Ascending aorta (tissue), 2 donors: ENCODE results near the gene TEX38. TPM values are rescaled to one million over a fixed set of nuclear protein-coding genes. Genes with fewer than 3 reads are reported as not detected.

Experiments used
- DNase-seq, 2 donors: peaks; one replicate each; pipeline ENCODE4 v3.0.0-alpha.2; 2019; ENCODE audit warnings: low spot score in 2 of 2
- H3K27ac ChIP-seq, 2 donors: fragments of 200-600 bp; sonication (generic); one replicate each; pipeline ENCODE4 v1.5.1; 2016 to 2017; ENCODE audit warnings: mild to moderate bottlenecking in 1 of 2
- H3K27me3 ChIP-seq: fragments of 200-600 bp; sonication (generic); one replicate; pipeline ENCODE4 v1.5.1; 2017
- H3K36me3 ChIP-seq, 2 donors: fragments of 200-600 bp; sonication (generic); one replicate each; pipeline ENCODE4 v1.5.1; 2016
- H3K4me1 ChIP-seq, 2 donors: fragments of 200-600 bp; sonication (generic); one replicate each; pipeline ENCODE4 v1.5.1; 2016 to 2017; ENCODE audit warnings: mild to moderate bottlenecking in 1 of 2
- H3K4me3 ChIP-seq, 2 donors: fragments of 200-600 bp; sonication (generic); one replicate each; pipeline ENCODE4 v1.5.1; 2016 to 2017; ENCODE audit warnings: mild to moderate bottlenecking in 1 of 2
- H3K9me3 ChIP-seq, 2 donors: fragments of 200-600 bp; sonication (generic); one replicate each; pipeline ENCODE4 v1.5.1; 2016
- CTCF ChIP-seq, 3 experiments: fragments of 200-600 bp in 2 of 3; fragments of 450-650 bp in 1 of 3; sonication (generic) in 2 of 3; IDR thresholded peaks; one replicate each; pipeline ENCODE4 v1.5.1; 2016 to 2019; ENCODE audit warnings: antibody characterized with exemption in 3 of 3, mild to moderate bottlenecking in 1 of 3, moderate library complexity in 1 of 3
- intact Hi-C: fragments of 100-400 bp; cut with DNase I; formaldehyde crosslinking; loops from one replicate; pipeline ENCODE4 v1.15.1; 2023
- total RNA-seq: library from RNA; depleted of rRNA; stranded (reverse); fragments of >200 nt; gene quantifications from one replicate; pipeline ENCODE4 v1.1.0, GENCODE V29; 2016

TEX38 gene
- total RNA-seq, 1 donor from 2014 or later: not detected

- DNase-seq: no peak
- Histone ChIP-seq H3K27me3 (no peaks in the 10 kb centered on the region), H3K4me3 (no peak overlapping the region), H3K36me3 (peaks cover 7 to 31% of the 10 kb centered on the region in 2 donors), H3K4me1 (peaks cover 0 to 4% of the 10 kb centered on the region in 2 donors), H3K9me3 (no peaks in the 10 kb centered on the region), H3K27ac (no peak overlapping the region)
- intact Hi-C loops: no loop called here
- no peak for TF ChIP-seq CTCF (IDR thresholded peaks at IDR 0.05)
These were observed 28.3 kb upstream of the TEX38 start for GRCh38 chr1:46643368-46643775.

- no peaks in the 10 kb centered on the region for H3K9me3 ChIP-seq
- intact Hi-C loops: no loop called here
These were observed 25.8 kb upstream of the TEX38 start for GRCh38 chr1:46645815-46646214.

DNA sequence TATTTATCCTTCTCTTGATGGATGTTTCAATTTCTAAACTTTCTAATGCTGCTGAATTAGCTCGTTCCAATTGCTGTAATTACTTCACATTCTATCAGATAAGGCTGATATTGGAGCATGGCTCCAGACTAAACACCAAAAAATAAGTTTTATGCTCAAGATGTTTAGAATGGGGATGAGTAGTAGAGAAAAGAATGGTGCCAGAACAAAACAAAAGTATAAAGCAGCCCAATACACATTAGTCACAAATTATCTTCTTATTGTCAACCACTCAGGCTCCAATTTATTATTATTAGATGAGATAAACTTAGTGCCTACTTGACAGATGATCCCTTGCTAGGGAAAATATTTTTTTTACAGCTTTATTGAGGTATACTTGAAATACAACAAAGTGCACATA is 25.3 kb upstream of the TEX38 start:
- no peak for DNase-seq
- no peak overlapping the region for H3K4me3 ChIP-seq
- intact Hi-C loops: no loop called here
- peaks cover 0 to 4% of the 10 kb centered on the region in 2 donors for H3K4me1 ChIP-seq
- TF ChIP-seq CTCF (IDR thresholded peaks at IDR 0.05): no peak
- no peaks in the 10 kb centered on the region for H3K9me3 ChIP-seq
- peaks cover 22 to 56% of the 10 kb centered on the region in 2 donors for H3K36me3 ChIP-seq
- H3K27ac ChIP-seq: no peak overlapping the region
- H3K27me3 ChIP-seq: no peaks in the 10 kb centered on the region

More at GRCh38 chr1:46645815-46646214, 25.8 kb upstream of the TEX38 start:
- DNase-seq: no peak
- no peak for TF ChIP-seq CTCF (IDR thresholded peaks at IDR 0.05)
- Histone ChIP-seq H3K27me3 (no peaks in the 10 kb centered on the region), H3K4me3 (no peak overlapping the region), H3K4me1 (peaks cover 0 to 4% of the 10 kb centered on the region in 2 donors), H3K27ac (no peak overlapping the region), H3K36me3 (peaks cover 22 to 55% of the 10 kb centered on the region in 2 donors)

DNA sequence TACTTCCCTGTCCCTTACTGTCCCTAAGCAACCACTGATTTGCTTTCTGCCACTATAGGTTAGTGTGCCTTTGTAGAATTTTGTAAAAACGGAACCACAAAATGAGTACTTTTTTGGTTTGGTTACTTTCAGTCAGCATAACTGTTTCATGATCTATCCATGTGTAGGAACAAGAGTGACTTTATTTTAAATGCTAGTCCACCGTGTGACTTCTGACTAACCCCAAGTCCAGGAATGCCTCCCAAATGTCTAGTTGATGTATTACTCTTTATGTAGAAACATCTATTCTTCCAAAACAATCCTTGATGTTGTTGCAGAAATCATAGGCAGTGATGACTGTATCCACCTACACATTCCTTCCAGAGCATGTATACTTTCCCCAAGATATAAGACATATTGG is 24.8 kb upstream of the TEX38 start:
- H3K4me3 ChIP-seq: no peak overlapping the region
- H3K36me3 ChIP-seq: peaks cover 23 to 57% of the 10 kb centered on the region in 2 donors
- intact Hi-C loops: no loop called here
- TF ChIP-seq CTCF (IDR thresholded peaks at IDR 0.05): no peak
- no peaks in the 10 kb centered on the region for H3K27me3 ChIP-seq
- DNase-seq: no peak
- H3K9me3 ChIP-seq: no peaks in the 10 kb centered on the region
- H3K27ac ChIP-seq: no peak overlapping the region
- H3K4me1 ChIP-seq: peaks cover 0 to 4% of the 10 kb centered on the region in 2 donors

DNA sequence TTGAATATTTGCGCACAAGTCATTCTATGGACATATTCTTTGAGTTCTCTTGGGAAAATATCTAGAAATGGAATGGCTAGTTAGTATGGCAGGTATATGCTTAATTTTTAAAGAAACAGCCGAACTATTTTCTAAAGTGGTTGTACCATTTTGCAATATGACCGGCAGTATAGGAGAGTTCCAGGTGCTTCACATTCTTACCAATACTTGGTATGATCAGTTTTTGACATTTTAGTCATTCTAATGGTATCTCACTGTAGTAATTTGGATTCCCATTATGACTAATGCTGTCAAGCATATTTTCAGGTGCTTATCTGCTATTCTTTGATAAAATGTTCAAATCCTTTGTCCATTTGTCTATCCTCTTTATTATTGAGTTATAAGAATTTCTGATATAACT is 24.0 kb upstream of the TEX38 start:
- H3K36me3 ChIP-seq: peaks cover 24 to 58% of the 10 kb centered on the region in 2 donors

More for the DNA sequence above, 24.0 kb upstream of the TEX38 start:
- Histone ChIP-seq H3K4me1 (peaks cover 0 to 4% of the 10 kb centered on the region in 2 donors), H3K9me3 (no peaks in the 10 kb centered on the region), H3K4me3 (no peak overlapping the region), H3K27me3 (no peaks in the 10 kb centered on the region), H3K27ac (no peak overlapping the region)
- TF ChIP-seq CTCF (IDR thresholded peaks at IDR 0.05): no peak
- DNase-seq: no peak
- intact Hi-C loops: no loop called here
